GM18499 (cell line): ENCODE measurements around the gene ABCA6.
"Not testable (repeated sequence)": the region's sequence is repeated elsewhere in the genome, so short reads cannot be mapped to it uniquely, and the experiment has no call there.

Experiments used
- ATAC-seq: cut with Tn5 transposase; IDR thresholded peaks from one replicate; pipeline ENCODE4 v1.9.1; 2021; ENCODE audit warnings: moderate number of reproducible peaks; ENCODE audit not compliant: insufficient read depth, unreplicated experiment

Gene ABCA6, protein sequence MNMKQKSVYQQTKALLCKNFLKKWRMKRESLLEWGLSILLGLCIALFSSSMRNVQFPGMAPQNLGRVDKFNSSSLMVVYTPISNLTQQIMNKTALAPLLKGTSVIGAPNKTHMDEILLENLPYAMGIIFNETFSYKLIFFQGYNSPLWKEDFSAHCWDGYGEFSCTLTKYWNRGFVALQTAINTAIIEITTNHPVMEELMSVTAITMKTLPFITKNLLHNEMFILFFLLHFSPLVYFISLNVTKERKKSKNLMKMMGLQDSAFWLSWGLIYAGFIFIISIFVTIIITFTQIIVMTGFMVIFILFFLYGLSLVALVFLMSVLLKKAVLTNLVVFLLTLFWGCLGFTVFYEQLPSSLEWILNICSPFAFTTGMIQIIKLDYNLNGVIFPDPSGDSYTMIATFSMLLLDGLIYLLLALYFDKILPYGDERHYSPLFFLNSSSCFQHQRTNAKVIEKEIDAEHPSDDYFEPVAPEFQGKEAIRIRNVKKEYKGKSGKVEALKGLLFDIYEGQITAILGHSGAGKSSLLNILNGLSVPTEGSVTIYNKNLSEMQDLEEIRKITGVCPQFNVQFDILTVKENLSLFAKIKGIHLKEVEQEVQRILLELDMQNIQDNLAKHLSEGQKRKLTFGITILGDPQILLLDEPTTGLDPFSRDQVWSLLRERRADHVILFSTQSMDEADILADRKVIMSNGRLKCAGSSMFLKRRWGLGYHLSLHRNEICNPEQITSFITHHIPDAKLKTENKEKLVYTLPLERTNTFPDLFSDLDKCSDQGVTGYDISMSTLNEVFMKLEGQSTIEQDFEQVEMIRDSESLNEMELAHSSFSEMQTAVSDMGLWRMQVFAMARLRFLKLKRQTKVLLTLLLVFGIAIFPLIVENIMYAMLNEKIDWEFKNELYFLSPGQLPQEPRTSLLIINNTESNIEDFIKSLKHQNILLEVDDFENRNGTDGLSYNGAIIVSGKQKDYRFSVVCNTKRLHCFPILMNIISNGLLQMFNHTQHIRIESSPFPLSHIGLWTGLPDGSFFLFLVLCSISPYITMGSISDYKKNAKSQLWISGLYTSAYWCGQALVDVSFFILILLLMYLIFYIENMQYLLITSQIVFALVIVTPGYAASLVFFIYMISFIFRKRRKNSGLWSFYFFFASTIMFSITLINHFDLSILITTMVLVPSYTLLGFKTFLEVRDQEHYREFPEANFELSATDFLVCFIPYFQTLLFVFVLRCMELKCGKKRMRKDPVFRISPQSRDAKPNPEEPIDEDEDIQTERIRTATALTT (N-terminal part only)

DNA sequence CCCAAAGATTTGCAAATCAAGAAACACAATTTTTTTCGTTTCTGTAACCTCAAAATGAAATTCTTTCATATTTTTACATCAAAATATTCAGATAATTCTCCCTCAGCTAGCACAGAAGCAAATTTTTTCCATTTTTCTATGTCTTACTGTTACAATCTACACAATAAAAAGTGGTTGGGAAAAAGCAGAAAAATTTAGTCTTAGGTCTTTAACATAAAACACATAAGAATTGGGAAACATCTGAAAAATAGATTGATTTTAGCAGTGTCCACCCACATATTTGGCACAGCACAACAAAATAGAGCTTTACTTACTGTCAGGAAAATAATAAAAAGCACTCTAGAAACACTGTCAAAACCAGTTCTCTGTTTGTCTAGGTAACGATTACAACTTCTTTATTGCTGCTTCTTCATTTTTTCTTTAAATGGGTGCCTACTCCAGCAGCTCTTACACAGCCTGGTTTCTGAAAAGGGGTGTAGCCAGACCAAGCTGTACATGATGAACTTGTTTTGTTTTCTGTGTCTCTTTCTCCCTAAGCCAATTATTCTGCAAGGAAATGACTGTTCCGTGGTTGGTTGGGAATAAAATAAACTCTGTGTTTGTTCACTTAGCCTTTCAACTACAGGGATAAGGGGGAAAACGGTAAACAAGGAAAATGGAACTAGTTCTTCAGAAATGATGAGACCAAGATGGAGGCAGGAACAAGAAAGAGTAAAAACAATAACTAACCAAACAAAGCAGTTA lies at the start of gene ABCA6:
TSS of gene ABCA6 (minus strand) at position 465 of the 744 bp plus-strand sequence. CDS start 1,192 bp downstream, outside the sequence.
- no peak for ATAC-seq

- ATAC-seq = no peak
These were observed 47.1 kb upstream of the ABCA6 start for GRCh38 chr17:69188796-69189195.

DNA sequence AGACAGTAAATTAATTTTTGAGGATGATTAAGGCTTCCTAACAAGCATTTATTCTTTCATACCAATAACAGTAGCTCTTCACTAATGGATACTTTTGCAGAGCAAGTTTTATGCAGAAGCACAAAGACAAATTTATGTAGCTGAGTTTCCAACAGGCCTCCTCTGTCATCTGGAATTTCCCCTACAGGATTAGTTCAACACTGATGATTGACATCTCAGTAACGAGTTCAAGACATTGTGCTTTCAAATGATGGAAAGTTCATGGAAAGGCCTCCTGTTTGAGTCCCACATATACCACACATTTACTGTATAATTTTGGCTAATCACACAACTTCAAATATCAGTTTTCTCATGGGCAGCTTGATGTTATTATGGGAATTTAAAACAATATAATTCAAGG lies 46.4 kb upstream of the ABCA6 start:
- no peak for ATAC-seq

GRCh38 chr17:69187294-69187693 lies 45.6 kb upstream of the ABCA6 start:
- no peak for ATAC-seq

DNA sequence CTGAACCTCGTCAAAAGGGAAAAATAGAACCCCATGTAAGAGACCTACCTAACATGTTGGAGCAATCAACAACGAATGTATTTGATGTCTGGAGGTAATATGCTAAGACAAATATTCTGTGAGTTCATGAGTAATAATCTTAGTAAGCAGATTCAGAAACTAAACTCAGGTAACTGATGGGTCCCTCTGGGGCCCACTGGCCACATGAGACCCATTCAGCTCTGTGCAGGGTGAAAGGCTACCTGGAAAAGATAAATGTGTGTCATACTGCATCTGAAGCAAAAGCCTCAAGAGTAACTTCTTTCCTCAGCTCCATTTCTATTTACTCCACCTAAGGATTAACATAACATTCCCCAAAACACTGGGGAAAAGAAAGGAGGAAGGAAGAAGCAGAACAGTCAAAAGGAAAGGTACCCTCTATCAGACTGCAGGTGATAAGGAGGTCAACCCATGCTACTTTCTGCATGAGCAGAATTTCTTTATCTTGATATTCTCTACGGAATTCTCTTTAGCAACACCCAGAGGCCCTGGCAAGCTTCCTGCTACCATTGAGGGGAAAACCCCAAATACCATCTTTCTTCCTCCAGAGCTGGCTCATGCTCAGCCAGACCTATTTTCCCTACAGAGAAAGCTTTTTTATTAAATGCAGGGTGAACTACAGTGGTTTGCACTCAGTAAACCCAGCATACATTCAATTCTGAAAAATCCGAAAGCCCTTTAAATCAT lies 37.7 kb upstream of the ABCA6 start:
- no peak for ATAC-seq

DNA sequence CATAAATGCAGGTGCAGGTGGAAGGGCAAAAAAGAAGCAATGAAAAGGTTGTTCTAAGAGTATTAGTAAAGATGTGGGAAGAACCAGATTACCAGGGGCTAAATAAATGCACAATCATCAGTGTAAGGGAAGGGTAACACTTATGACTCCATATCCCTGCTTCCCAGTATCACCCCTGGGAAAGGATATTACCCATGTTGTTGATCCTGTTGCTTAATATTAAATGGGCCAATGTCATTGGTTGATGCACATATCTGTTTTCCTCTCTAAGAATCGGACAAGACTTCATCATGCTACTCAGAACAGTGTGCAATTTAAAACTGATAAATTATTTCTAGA lies 34.7 kb upstream of the ABCA6 start:
- no peak for ATAC-seq

GRCh38 chr17:69175625-69176456 lies 34.1 kb upstream of the ABCA6 start:
- no peak for ATAC-seq

- no peak for ATAC-seq
These were observed 33.5 kb upstream of the ABCA6 start for GRCh38 chr17:69175262-69175624.

- ATAC-seq = no peak
These were observed 31.4 kb upstream of the ABCA6 start for GRCh38 chr17:69173118-69173517.

DNA sequence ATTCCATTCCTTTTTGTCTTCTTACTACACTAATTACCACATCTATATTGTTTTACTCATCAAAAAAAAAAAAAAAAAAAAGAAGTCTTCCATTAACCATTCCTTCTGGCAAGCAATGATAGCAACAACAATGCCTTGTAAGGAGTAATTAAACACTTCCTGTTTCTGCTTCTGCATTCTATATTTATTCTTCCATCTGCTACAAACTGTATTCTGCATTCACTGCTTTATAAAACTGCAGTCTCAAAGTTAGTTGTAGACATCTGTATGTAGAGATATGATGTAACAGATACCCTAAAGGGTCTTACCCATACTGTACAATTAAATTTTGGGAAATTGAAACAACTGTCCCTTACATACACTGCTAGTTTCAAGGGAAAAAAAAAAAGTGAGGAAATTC lies 28.7 kb upstream of the ABCA6 start:
- no peak for ATAC-seq

DNA sequence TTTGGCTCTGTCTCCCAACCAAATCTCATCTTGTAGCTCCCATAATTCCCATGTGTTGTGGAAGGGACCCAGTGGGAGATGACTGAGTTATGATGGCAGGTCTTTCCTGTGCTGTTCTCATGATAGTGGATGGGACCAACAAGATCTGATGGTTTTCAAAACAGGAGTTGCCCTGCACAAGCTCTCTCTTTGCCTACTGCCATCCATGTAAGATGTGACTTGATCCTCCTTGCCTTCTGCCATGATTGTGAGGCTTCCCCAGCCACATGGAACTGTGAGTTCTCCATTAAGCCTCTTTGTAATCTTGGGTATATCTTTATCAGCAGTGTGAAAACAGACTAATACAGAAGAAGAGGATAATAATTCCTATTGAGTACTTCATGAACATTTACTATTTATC lies 26.9 kb upstream of the ABCA6 start:
- ATAC-seq = not testable (repeated sequence)

GRCh38 chr17:69166957-69167356 lies 25.3 kb upstream of the ABCA6 start:
- no peak for ATAC-seq

DNA sequence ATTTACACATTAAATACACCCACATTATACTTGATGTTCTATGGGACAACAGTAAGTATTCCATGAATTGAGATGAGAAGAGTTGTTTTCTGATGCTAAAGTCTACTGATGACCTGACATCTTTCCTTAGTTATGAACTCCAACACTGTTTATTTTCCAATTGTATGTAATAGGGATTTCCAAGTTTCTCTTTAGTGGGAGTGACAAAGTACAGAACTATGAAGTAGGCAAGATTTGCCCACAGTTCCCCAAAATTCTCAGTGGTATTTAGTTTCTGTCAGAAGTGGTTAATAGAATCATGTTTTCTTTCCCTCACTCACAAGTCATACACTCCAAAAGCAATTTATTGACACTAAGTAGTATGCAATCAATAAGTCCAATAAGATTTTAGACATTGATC lies 22.5 kb upstream of the ABCA6 start:
- no peak for ATAC-seq

- ATAC-seq = no peak
These were observed 17.7 kb upstream of the ABCA6 start for GRCh38 chr17:69159418-69159817.

- ATAC-seq = no peak
These were observed 12.6 kb upstream of the ABCA6 start for GRCh38 chr17:69154267-69154666.

DNA sequence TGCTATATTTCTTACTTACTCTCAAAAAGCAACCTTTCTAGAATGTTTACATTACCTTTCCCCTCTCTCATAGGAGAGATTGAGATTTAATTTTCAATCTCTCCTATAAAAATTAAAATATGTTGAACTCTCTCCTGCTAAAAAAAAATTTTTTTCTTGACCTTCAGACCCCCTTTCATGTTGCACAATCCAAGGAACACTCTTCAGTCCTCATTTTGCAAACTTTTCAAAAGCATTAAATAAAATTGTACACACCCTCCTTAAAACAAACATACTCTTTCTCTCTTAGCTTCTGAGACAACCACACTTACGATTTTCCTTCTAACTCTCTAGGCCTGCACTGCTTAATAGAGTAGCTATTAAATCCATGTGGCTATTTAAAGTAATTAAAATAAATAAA lies 8.6 kb upstream of the ABCA6 start:
- no peak for ATAC-seq

- ATAC-seq = no peak
These were observed 5.8 kb upstream of the ABCA6 start for GRCh38 chr17:69147460-69147859.
